GM10847 (cell line): ENCODE results near the gene BOLA1.

ENCODE experiments used
- POLR2A ChIP-seq: IDR thresholded peaks from 2 replicates; pipeline ENCODE4 v1.6.1; 2011; ENCODE audit not compliant: insufficient read length; ENCODE audit errors: extremely low read depth

BOLA1 gene

GRCh38 chr1:149899460-149900284 is at the start of gene BOLA1:
Gene BOLA1 (plus strand): TSS chr1:149899568. CDS start chr1:149900060, 492 bp downstream.
- TF ChIP-seq POLR2A, result peak; percentile 53

- no peak for TF ChIP-seq POLR2A
Measured at GRCh38 chr1:149849947-149850360, 49.4 kb upstream of the BOLA1 start.

- TF ChIP-seq POLR2A, result no peak
Measured at GRCh38 chr1:149877211-149877946, 22.0 kb upstream of the BOLA1 start.

- no peak for TF ChIP-seq POLR2A
Measured at GRCh38 chr1:149879556-149879955, 19.8 kb upstream of the BOLA1 start.

- TF ChIP-seq POLR2A, result no peak
Measured at GRCh38 chr1:149881876-149882275, 17.5 kb upstream of the BOLA1 start.

- no peak for TF ChIP-seq POLR2A
Measured at GRCh38 chr1:149883598-149884247, 15.6 kb upstream of the BOLA1 start.

GRCh38 chr1:149884433-149885338 is 14.7 kb upstream of the BOLA1 start:
- TF ChIP-seq POLR2A, result no peak

GRCh38 chr1:149885339-149886120 is 13.8 kb upstream of the BOLA1 start:
- TF ChIP-seq POLR2A, result peak; percentile 85

- peak; percentile 97 for TF ChIP-seq POLR2A
Measured at GRCh38 chr1:149886396-149887195, 12.8 kb upstream of the BOLA1 start.

GRCh38 chr1:149887196-149887455 is 12.2 kb upstream of the BOLA1 start:
- peak; percentile 65 for TF ChIP-seq POLR2A

- TF ChIP-seq POLR2A, result peak; percentile 91
Measured at GRCh38 chr1:149887456-149888246, 11.7 kb upstream of the BOLA1 start.

GRCh38 chr1:149888247-149888998 is 10.9 kb upstream of the BOLA1 start:
- TF ChIP-seq POLR2A, result peak; percentile 88
